Suppressor macrophage treated with lipopolysaccharide for 1 hour (primary cell): ENCODE results near the gene PTPRN2.

Experiments
- DNase-seq, 3 donors: peaks; one replicate each; pipeline ENCODE4 v3.0.0-alpha.2; 2020 to 2022

PTPRN2 gene

DNA sequence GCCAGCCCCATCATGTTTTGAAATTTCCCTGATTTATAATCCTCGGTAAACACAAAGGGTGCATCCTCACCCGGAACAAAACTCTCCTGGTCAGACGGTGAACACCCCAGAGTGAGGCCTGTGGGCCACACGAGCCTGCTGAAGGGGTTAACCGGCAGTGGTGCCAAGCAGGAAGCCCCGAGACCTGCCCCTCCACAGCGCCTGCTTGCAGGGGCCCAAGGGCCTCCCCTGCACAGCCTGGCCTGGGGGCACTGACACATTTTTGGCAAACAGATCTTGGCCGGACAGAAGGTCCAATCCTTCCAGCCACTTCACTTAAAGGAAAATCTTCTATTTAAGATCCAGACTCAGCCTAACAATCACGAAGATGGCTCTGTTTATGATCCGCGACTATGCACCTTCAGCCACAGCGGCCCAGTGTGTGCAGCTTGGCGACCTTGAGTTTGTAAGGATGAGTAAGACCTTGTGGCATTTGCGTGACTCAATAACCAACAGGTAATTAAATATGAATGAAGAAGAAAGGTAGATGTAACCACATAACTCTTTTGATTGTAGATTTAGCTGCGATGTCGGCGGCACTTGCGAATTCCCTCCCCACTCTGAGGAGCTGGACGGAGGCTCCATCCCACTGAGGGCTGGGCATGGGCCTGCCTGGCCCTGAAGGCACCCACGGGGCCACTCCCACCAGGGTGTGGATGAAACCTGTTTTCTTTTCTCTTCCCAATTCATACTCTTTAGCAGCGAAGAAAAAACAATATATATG lies 922.6 kb downstream of the PTPRN2 start:
- DNase-seq, result no peak

- DNase-seq, result no peak
These were observed 923.6 kb downstream of the PTPRN2 start for GRCh38 chr7:157664034-157664433.

- no peak for DNase-seq
These were observed 924.5 kb downstream of the PTPRN2 start for GRCh38 chr7:157662981-157663716.

DNA sequence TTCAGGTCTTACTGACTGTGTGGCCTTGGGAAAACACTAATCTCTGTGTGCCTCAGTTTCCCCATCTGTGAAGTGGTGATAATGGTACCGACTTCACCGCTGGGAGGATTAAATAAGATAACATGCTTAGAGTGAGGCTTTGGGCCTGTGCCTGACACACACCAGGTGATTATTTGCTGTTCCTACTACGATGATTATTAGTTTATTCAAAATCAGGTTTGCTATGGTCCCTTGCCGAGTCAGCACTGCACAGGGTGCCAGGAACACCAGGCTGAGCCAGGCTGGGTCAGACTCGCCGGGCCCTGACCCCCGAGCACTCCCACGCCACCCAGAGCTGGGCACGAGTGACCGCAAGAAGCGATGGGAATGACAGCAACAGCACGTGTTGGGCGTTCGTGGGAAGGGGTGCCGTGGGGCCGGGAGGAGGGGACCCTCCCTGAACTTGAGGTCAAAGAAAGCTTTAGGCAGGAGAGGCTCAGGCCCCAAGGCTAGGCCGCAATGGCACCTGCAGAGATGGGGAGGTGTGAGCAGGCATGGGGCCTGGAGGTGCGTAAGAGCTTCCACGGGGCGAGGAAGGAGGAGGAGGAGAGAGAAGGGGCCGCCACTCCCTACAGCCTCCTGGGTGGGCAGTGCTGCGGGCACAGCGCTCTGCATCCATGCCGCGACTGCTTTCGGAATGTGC lies 925.4 kb downstream of the PTPRN2 start:
- no peak for DNase-seq

GRCh38 chr7:157661611-157661975 lies 926.0 kb downstream of the PTPRN2 start:
- DNase-seq, result no peak

DNA sequence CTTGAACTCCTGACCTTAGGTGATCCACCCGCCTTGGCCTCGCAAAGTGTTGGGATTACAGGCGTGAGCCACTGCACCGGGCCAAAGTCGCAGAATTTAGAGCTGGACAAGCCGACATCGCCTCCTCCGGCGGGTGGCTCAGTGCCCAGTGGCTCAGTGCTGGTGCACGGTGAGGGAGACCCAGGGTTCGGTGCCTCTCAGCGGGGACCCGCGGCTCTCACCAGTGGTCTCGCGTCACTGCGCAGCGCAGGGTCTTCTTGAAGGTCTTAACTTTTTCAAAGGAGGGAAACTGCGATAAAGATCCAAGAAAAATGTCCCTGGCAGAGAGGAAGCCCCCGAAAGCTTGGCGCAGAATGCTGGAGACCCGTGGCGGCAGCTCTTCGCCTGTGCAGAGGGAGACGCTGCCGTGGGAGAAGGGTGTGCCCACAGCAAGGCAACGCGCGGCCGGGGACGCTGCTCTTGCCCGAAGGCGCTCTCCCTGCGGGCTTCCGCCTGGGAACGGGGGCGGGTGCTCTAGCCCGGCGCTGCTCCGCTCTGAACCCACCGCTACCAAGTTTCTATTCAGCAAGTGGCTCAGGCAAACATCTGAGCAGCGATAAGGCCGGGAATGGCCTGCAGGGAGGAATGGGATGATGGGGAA lies 926.5 kb downstream of the PTPRN2 start:
- no peak for DNase-seq

DNA sequence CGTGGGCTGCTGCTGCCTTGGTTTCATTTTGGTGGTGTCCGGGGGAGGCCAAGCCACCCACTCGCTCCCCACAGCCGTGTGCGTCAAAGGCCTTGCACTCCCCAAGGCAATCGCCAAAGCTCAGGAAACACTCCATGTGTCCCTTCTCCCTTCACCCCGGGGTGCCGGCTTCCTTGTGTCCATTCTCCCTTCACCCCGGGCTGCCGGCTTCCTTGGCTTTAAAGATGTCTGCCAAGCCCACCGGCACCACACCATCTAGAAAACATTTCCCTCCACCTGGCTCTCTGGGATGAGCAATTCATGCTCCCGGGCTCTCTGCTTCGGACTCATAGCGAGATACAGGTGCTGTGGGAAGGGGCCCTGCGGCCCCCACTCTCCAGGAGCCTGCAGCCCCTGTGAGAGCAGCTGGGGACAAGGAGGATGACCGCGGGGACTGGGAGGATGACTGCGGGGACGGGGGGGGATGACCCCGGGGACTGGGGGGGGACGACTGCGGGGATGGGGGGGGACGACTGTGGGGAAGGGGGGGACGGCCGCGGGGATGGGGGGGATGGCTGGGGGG lies 928.7 kb downstream of the PTPRN2 start:
- no peak for DNase-seq

DNA sequence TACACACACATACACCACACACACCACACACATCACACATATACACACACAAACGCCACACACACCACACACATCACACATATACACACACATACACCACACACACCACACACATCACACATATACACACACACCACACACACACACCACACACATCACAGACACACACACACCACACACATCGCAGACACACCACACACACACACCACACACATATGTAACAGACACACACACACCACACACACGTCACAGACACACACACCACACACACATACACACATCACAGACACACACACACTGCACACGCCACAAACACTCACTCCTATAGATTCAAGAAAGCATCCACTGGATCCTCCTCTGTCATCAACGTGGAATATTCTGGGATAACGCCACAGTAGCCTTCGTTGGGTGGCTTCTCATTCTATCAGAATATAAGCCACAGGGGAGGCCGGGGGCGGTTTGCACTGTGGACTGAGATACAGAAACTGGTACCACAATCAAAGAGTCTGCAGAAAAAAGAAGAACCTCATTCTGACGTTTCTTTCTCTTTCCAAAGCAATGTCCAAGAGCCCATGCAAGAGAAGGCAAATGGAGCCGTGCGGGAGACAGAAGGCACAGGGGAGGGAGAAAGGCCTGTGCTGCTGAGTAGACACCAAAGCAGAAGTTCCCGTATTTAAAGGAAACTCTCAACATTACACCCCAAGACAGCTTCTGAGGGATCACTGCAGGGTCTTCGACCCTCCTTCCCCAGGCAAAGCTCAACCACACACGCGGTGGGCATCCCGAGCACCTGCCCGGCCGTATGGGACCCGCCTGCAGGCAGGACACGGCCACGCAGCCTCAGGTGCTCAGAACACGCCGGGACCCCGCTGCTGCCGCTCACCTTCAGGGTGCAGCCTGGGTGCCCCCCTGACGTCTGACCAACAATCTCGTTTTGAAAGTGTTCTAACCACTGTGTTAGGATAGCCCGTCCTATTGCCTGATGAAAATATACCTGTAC lies 929.6 kb downstream of the PTPRN2 start:
- DNase-seq, result no peak

- no peak for DNase-seq
These were observed 931.3 kb downstream of the PTPRN2 start for GRCh38 chr7:157656195-157656769.

- DNase-seq, result no peak
These were observed 933.3 kb downstream of the PTPRN2 start for GRCh38 chr7:157654350-157654749.

DNA sequence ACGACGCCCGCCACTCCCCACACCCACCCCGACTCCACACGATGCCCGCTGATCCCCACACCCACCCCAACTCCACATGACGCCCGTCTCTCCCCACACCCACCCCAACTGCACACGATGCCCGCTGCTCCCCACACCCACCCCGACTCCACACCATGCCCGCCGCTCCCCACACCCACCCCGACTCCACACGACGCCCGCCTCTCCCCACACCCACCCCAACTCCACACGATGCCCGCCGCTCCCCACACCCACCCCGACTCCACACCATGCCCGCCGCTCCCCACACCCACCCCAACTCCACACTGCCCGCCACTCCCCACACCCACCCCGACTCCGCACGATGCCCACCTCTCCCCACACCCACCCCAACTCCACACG lies 933.8 kb downstream of the PTPRN2 start:
- DNase-seq, result no peak

- no peak for DNase-seq
These were observed 934.4 kb downstream of the PTPRN2 start for GRCh38 chr7:157652954-157653826.

GRCh38 chr7:157652161-157652953 lies 935.3 kb downstream of the PTPRN2 start:
- no peak for DNase-seq

GRCh38 chr7:157651366-157652160 lies 936.1 kb downstream of the PTPRN2 start:
- DNase-seq, result no peak

DNA sequence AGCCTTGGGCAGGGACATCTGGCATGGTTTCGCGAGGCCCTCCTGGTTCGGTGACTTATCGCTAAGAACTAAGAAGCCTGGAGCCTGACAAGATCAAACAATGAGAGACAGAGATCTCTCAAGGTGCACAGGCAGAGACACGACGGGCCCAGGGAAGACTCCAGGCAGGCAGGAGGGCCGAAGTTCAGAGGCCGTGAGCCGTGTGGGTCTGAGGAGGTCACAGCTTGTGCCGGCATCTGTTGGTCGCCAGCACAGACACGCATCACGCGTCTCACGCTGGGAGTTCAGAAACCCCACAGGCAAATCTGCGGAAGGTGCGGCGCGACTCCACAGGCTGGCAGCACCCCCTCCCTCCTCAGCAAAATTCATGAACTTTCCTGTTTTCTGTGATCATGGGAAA lies 936.8 kb downstream of the PTPRN2 start:
- no peak for DNase-seq

DNA sequence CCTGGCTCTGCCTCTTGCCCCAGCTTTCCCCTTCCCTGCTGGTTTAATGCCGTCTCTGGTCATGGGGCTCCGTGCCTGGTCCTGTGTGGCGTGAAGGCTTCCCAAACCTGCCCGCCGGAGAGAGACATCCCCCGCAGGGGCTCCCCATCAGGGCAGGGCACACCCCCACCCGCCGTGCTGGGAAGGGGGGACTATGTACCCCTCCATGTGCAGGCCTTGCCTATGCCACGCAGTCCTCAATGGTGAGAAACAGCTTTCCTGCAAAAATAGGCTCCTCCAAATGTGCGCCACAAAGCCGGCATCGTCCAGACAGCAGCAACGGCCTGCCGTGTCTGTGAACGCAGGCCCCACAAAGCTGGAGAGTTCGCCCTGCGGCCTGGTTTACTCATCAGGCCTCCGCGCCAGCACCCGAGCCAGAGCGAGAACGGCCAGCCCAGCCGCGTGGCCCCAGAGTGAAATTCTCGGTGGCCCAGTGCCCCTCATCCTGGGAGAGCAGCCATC lies 937.4 kb downstream of the PTPRN2 start:
- no peak for DNase-seq

DNA sequence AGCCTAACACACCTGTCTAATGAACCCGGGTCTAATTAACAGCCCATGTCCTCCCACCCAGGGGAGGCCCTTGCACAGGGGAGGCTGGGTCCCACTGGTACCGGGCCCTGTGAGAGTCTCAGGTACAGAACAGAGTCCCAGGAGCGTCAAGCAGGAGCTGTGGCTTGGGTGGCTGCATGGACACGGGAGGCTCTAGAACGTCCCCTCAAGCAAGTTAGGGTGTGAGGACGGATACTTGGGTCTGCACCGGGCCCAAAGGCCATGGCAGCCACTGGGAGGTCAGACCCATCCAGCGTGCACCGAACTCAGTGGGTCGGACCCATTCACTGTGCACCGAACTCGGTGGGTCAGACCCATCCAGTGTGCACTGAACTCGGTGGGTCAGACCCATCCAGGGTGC lies 941.1 kb downstream of the PTPRN2 start:
- no peak for DNase-seq

DNA sequence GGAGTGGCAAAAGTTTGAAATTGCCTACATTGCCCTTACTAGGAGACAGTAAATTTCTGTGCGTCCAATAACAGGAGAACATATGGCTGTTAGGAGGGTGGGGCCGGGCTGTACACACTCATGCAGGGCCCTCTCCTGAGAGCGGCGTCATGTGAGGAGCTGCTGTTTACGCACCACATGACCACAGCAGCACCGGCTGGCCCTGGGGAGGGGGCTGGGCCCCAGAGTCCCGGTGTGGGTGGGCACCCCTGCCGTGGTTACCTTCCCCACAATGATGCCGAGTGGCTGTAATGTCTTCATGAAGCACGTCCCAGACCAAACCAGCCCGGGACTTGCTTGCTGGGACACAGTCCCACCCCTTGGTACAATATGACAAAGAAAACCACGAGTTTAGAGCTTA lies 942.1 kb downstream of the PTPRN2 start:
- no peak for DNase-seq

DNA sequence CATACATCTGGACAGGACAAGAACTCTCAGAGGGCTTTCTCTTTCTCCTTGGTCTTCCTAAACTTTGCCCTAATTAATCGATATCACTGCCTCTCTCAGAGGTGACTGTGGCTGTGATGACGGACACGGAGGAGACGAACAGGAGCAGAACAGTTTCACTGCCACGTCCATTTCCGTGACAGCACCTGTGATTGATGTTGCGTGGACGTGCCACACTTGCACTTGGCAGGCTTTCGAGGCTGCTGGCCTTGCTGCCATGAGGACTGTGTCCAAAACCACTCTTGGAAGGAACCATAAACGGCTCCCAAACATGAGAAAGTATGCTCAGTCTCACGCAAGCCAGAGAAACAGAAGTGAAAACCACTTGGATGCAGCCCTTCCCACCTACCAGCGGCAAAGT lies 942.7 kb downstream of the PTPRN2 start:
- no peak for DNase-seq
